GM23338 (cell line): Measurements from ENCODE around the gene DMRTA2. TPM values are rescaled to one million over a fixed set of nuclear protein-coding genes. Genes with fewer than 3 reads are reported as not detected.

ENCODE experiments used
- ATAC-seq: fragments of 200-7000 bp; cut with Tn5 transposase; 3 replicates; pipeline ENCODE4 v1.9.1; 2020
- DNase-seq: peaks from one replicate; pipeline ENCODE4 v3.0.0-alpha.2; 2015; ENCODE audit warnings: low spot score
- H2AFZ ChIP-seq: fragments of 200-600 bp; sonication (generic); 2 replicates; pipeline ENCODE4 v1.8.0; 2016; ENCODE audit warnings: antibody characterized with exemption, mild to moderate bottlenecking, moderate library complexity
- H3F3A ChIP-seq: fragments of 200-600 bp; sonication (generic); replicated peaks from 2 replicates; pipeline ENCODE4 v1.8.0; 2017; ENCODE audit warnings: antibody characterized with exemption, mixed run types, low read depth
- H3K27ac ChIP-seq: fragments of 200-600 bp; sonication (generic); 2 replicates; pipeline ENCODE4 v1.6.1; 2016; ENCODE audit warnings: low read depth
- H3K27me3 ChIP-seq: fragments of 200-600 bp; sonication (generic); 2 replicates; pipeline ENCODE4 v1.8.0; 2016; ENCODE audit warnings: mild to moderate bottlenecking, mixed run types, moderate library complexity; ENCODE audit not compliant: insufficient read depth
- H3K36me3 ChIP-seq: fragments of 200-600 bp; sonication (generic); 2 replicates; pipeline ENCODE4 v1.8.0; 2016; ENCODE audit warnings: mild to moderate bottlenecking; ENCODE audit not compliant: insufficient read depth
- H3K4me1 ChIP-seq: fragments of 200-600 bp; sonication (generic); 2 replicates; pipeline ENCODE4 v1.8.0; 2016; ENCODE audit warnings: mild to moderate bottlenecking, moderate library complexity; ENCODE audit not compliant: insufficient read depth
- H3K4me2 ChIP-seq: fragments of 200-600 bp; sonication (generic); 2 replicates; pipeline ENCODE4 v1.7.1; 2017; ENCODE audit warnings: mixed run types
- H3K4me3 ChIP-seq: fragments of 200-600 bp; sonication (generic); 2 replicates; pipeline ENCODE4 v1.6.1; 2016; ENCODE audit warnings: mixed run types
- H3K79me2 ChIP-seq: fragments of 200-600 bp; sonication (generic); replicated peaks from 2 replicates; pipeline ENCODE4 v1.8.0; 2017; ENCODE audit warnings: mild to moderate bottlenecking; ENCODE audit not compliant: insufficient read depth
- H3K9me2 ChIP-seq: fragments of 200-600 bp; sonication (generic); 2 replicates; pipeline ENCODE4 v1.8.0; 2017; ENCODE audit not compliant: insufficient read depth
- H4K20me1 ChIP-seq: fragments of 200-600 bp; sonication (generic); replicated peaks from 2 replicates; pipeline ENCODE4 v1.8.0; 2017; ENCODE audit warnings: mild to moderate bottlenecking; ENCODE audit not compliant: insufficient read depth
- H3K27ac Mint-ChIP-seq: 2 replicates; pipeline ENCODE4 v1.8.0; 2020; ENCODE audit warnings: inconsistent platforms, mild to moderate bottlenecking, moderate library complexity, mixed read lengths
- H3K27me3 Mint-ChIP-seq: 3 replicates; pipeline ENCODE4 v1.8.0; 2022; ENCODE audit warnings: low read depth, mild to moderate bottlenecking, moderate library complexity, mixed read lengths, inconsistent platforms; ENCODE audit not compliant: insufficient read depth, poor library complexity
- H3K36me3 Mint-ChIP-seq: 3 replicates; pipeline ENCODE4 v1.8.0; 2021; ENCODE audit warnings: low read depth, mild to moderate bottlenecking, inconsistent platforms, moderate library complexity, mixed read lengths
- H3K4me1 Mint-ChIP-seq: 3 replicates; pipeline ENCODE4 v1.8.0; 2020; ENCODE audit warnings: mild to moderate bottlenecking, inconsistent platforms, mixed read lengths
- H3K4me3 Mint-ChIP-seq: 3 replicates; pipeline ENCODE4 v1.8.0; 2021; ENCODE audit warnings: moderate library complexity, mild to moderate bottlenecking, inconsistent platforms, mixed read lengths
- H3K9me3 Mint-ChIP-seq: 3 replicates; pipeline ENCODE4 v1.8.0; 2020; ENCODE audit warnings: moderate library complexity, mild to moderate bottlenecking, inconsistent platforms, mixed read lengths
- CTCF ChIP-seq, 2 experiments: fragments of 200-600 bp in 1 of 2; sonication (generic) in 1 of 2; conservative IDR thresholded peaks; 2 replicates each; pipeline versions ENCODE4 v1.5.1 to v1.6.1; 2016 to 2017; ENCODE audit warnings: antibody characterized with exemption in 2 of 2, low read depth in 2 of 2, mild to moderate bottlenecking in 2 of 2, moderate library complexity in 1 of 2
- EZH2phosphoT487 ChIP-seq: fragments of 200-600 bp; sonication (generic); IDR thresholded peaks from one replicate; pipeline ENCODE4 v1.8.1; 2018; ENCODE audit warnings: antibody characterized with exemption; ENCODE audit not compliant: unreplicated experiment
- JUNB ChIP-seq: IDR thresholded peaks from one replicate; pipeline ENCODE4 v1.6.1; 2016; ENCODE audit warnings: antibody characterized with exemption; ENCODE audit not compliant: unreplicated experiment
- NANOG ChIP-seq: IDR thresholded peaks from 2 replicates; pipeline ENCODE4 v1.6.1; 2016; ENCODE audit warnings: antibody characterized with exemption, borderline replicate concordance
- POLR2AphosphoS5 ChIP-seq: IDR thresholded peaks from 2 replicates; pipeline ENCODE4 v1.6.1; 2016; ENCODE audit warnings: antibody characterized with exemption, low read depth
- ZNF114 ChIP-seq: fragments of 250-450 bp; sonication (Bioruptor Pico); IDR thresholded peaks from 2 replicates; pipeline ENCODE4 v1.5.0; 2020; ENCODE audit warnings: mild to moderate bottlenecking, moderate library complexity
- ZNF462 ChIP-seq: fragments of 250-450 bp; sonication (Bioruptor Pico); IDR thresholded peaks from 2 replicates; pipeline ENCODE4 v1.5.0; 2020; ENCODE audit warnings: mild to moderate bottlenecking, moderate library complexity
- polyA plus RNA-seq: library from polyadenylated mRNA; unstranded; fragments of >200 nt; fragmentation: Nextera tagmentation; extraction: Ambion mirVana; gene quantifications from 2 replicates; pipeline ENCODE4 v1.2.1, GENCODE V29; 2016
- total RNA-seq: library from RNA; depleted of rRNA; stranded (reverse); fragments of >200 nt; shearing (Covaris generic); gene quantifications from 2 replicates; pipeline ENCODE4 v1.2.3, GENCODE V29; 2014
- TF ChIP-seq, protein P1 (sequence below): IDR thresholded peaks from 2 replicates; pipeline ENCODE4 v1.6.1; 2016; ENCODE audit warnings: antibody characterized with exemption

DMRTA2 gene
- total and polyA plus RNA-seq, 2 experiments from 2014 or later, result 0.07 TPM; not detected in 1

- H2AFZ ChIP-seq, result no peak overlapping the region
- no peak overlapping the region for H3K27ac Mint-ChIP-seq
- H3K36me3 ChIP-seq, result no peaks in the 10 kb centered on the region
- no peaks in the 10 kb centered on the region for H3K36me3 Mint-ChIP-seq
- no peaks in the 10 kb centered on the region for H3K27me3 Mint-ChIP-seq
- ATAC-seq, result no peak
- DNase-seq, result no peak
- H3K4me3 ChIP-seq, result no peak overlapping the region
- H3K79me2 ChIP-seq, result no peaks in the 10 kb centered on the region
- H3F3A ChIP-seq, result no peaks in the 10 kb centered on the region
- no peaks in the 10 kb centered on the region for H3K4me1 ChIP-seq
- TF ChIP-seq, protein P1, sequence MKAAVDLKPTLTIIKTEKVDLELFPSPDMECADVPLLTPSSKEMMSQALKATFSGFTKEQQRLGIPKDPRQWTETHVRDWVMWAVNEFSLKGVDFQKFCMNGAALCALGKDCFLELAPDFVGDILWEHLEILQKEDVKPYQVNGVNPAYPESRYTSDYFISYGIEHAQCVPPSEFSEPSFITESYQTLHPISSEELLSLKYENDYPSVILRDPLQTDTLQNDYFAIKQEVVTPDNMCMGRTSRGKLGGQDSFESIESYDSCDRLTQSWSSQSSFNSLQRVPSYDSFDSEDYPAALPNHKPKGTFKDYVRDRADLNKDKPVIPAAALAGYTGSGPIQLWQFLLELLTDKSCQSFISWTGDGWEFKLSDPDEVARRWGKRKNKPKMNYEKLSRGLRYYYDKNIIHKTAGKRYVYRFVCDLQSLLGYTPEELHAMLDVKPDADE, result no peak
- TF ChIP-seq JUNB (no peak), CTCF (conservative IDR thresholded peaks at IDR 0.05; ENCODE audit: low read depth in 2 of 2) (no peak), EZH2phosphoT487 (no peak), POLR2AphosphoS5 (no peak), NANOG (no peak)
- H3K27ac ChIP-seq, result no peak overlapping the region
- H4K20me1 ChIP-seq, result no peaks in the 10 kb centered on the region; the same call in 1 of the 2 replicates
- no peak overlapping the region for H3K4me3 Mint-ChIP-seq
- no peak overlapping the region for H3K4me2 ChIP-seq
- H3K9me2 ChIP-seq, result no peaks in the 10 kb centered on the region
- no peaks in the 10 kb centered on the region for H3K27me3 ChIP-seq
- peaks cover 5% of the 10 kb centered on the region for H3K4me1 Mint-ChIP-seq
- H3K9me3 Mint-ChIP-seq, result no peaks in the 10 kb centered on the region
Observed at GRCh38 chr1:50453266-50453665, 30.0 kb upstream of the DMRTA2 start.

- Histone ChIP-seq H2AFZ (no peak overlapping the region), H3K4me3 (no peak overlapping the region), H3K9me2 (no peaks in the 10 kb centered on the region), H4K20me1 (no peaks in the 10 kb centered on the region; the same call in 1 of the 2 replicates), H3K4me2 (no peak overlapping the region), H3K4me1 (no peaks in the 10 kb centered on the region), H3F3A (no peaks in the 10 kb centered on the region), H3K36me3 (no peaks in the 10 kb centered on the region), H3K27me3 (no peaks in the 10 kb centered on the region), H3K79me2 (no peaks in the 10 kb centered on the region), H3K27ac (no peak overlapping the region)
- Mint-ChIP-seq H3K4me3 (no peak overlapping the region), H3K9me3 (no peaks in the 10 kb centered on the region), H3K4me1 (peaks cover 5% of the 10 kb centered on the region), H3K36me3 (no peaks in the 10 kb centered on the region), H3K27ac (no peak overlapping the region), H3K27me3 (no peaks in the 10 kb centered on the region)
- no peak for DNase-seq
- no peak for ATAC-seq
- TF ChIP-seq POLR2AphosphoS5 (no peak), NANOG (no peak), ZNF114 (CRISPR knock-in tag) (no peak), CTCF (conservative IDR thresholded peaks at IDR 0.05; ENCODE audit: low read depth in 2 of 2) (no peak), ZNF462 (CRISPR knock-in tag) (no peak)
Observed at GRCh38 chr1:50452700-50453099, 29.5 kb upstream of the DMRTA2 start.
